Kidney (tissue), 14 donors: Measurements from ENCODE around the gene FAM186B. TPM values are rescaled to one million over a fixed set of nuclear protein-coding genes. Genes with fewer than 3 reads are reported as not detected.

Source experiments
- DNase-seq, 5 donors: peaks; one replicate each; pipeline ENCODE4 v3.0.0-alpha.2; 2013 to 2020
- FAIRE-seq: peaks from 2 replicates; lab custom pipeline; 2012; peaks lifted over from hg19 to GRCh38; lab: Jason Lieb, UNC
- H3K27ac ChIP-seq, 2 donors: one replicate each; pipeline ENCODE4 v1.7.0; 2013; ENCODE audit warnings: low read depth in 2 of 2, low read length in 2 of 2, inconsistent platforms in 1 of 2
- H3K27me3 ChIP-seq: one replicate; pipeline ENCODE4 v1.7.1; 2013; ENCODE audit warnings: low read length, inconsistent platforms; ENCODE audit not compliant: control insufficient read depth, insufficient read depth
- H3K36me3 ChIP-seq, 3 donors: one replicate each; pipeline versions ENCODE4 v1.7.0 to v1.7.1; 2013; ENCODE audit warnings: low read length in 3 of 3, control low read depth in 1 of 3, inconsistent platforms in 1 of 3; ENCODE audit not compliant: insufficient read depth in 3 of 3, control insufficient read depth in 2 of 3
- H3K4me1 ChIP-seq, 3 donors: one replicate each; pipeline versions ENCODE4 v1.7.0 to v1.7.1; 2013; ENCODE audit warnings: low read length in 3 of 3, inconsistent platforms in 1 of 3, low read depth in 1 of 3; ENCODE audit not compliant: control insufficient read depth in 2 of 3, insufficient read depth in 2 of 3
- H3K4me3 ChIP-seq, 3 donors: one replicate each; pipeline versions ENCODE4 v1.7.0 to v1.8.1; 2013; ENCODE audit warnings: low read length in 3 of 3, control low read depth in 1 of 3, inconsistent platforms in 1 of 3
- H3K9ac ChIP-seq, 3 donors: one replicate each; pipeline versions ENCODE4 v1.7.0 to v1.7.1; 2013; ENCODE audit warnings: low read length in 3 of 3, control low read depth in 1 of 3, inconsistent platforms in 1 of 3
- H3K9me3 ChIP-seq, 3 donors: one replicate each; pipeline versions ENCODE4 v1.7.0 to v1.7.1; 2013; ENCODE audit warnings: low read length in 3 of 3, control low read depth in 1 of 3, inconsistent platforms in 1 of 3; ENCODE audit not compliant: control insufficient read depth in 2 of 3, insufficient read depth in 1 of 3
- intact Hi-C: fragments of 100-400 bp; cut with DNase I; formaldehyde crosslinking; loops from one replicate; pipeline ENCODE4 v1.11.1; 2022
- polyA plus RNA-seq: library from polyadenylated mRNA; stranded (reverse); fragments of 350-450 nt; fragmentation: Illumina TruSeq; extraction: RNeasy Lipid Tissue Mini Kit (QIAGEN cat#74804); gene quantifications from one replicate; pipeline ENCODE4 v1.2.3, GENCODE V29; 2014; ENCODE audit warnings: low read depth, low replicate concordance; ENCODE audit not compliant: insufficient read depth
- total RNA-seq: library from RNA; stranded (reverse); fragmentation: NEBNext Ultra II Directional; extraction: Animal tissue kit (Norgen Biotek cat#: 25700); gene quantifications from one replicate; pipeline ENCODE4 v1.2.1, GENCODE V29; 2021
- TF ChIP-seq, protein P1 (sequence below): IDR thresholded peaks from 3 replicates; pipeline ENCODE4 v1.5.1; 2012; ENCODE audit warnings: mild to moderate bottlenecking, moderate library complexity, borderline replicate concordance; ENCODE audit not compliant: insufficient read depth; ENCODE audit errors: extremely low read depth
- donor health status: control.
- donor health status: control.
- donor health status: control.
- donor health status: control.
- donor health status: control.
- donor health status: DM: yes; HTN: yes; CAD: no.
- donor health status: Normal renal cell carcinoma (clear cell type).

The FAM186B gene
- total and polyA plus RNA-seq, 2 donors from 2014 or later: 0.34 to 0.85 TPM

DNA sequence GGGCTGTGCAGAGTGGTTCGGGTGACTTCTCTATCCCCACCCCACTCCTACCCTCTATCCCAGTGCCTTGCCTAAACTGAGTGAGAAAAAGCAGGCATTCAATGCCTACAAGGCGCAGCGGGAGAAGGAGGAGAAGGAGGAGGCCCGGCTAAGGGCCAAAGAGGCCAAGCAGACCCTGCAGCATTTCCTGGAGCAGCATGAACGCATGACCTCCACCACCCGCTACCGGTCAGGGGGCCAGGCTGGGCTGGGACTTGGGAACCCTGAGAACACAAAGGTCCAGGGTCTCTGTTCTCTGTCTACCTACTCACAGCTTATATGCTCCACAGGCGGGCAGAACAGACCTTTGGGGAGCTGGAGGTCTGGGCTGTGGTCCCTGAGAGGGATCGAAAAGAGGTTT, 29.6 kb upstream of the FAM186B start:
- DNase-seq: no peak
- peaks cover 0 to 7% (median 5%) of the 10 kb centered on the region in 3 donors for H3K4me1 ChIP-seq
- intact Hi-C loops: no loop called here
- H3K27me3 ChIP-seq: no peaks in the 10 kb centered on the region
- FAIRE-seq: no peak
- H3K27ac ChIP-seq: no peak overlapping the region
- peaks cover 2 to 14% (median 11%) of the 10 kb centered on the region in 3 donors for H3K36me3 ChIP-seq
- no peak overlapping the region for H3K9ac ChIP-seq
- TF ChIP-seq, protein P1, sequence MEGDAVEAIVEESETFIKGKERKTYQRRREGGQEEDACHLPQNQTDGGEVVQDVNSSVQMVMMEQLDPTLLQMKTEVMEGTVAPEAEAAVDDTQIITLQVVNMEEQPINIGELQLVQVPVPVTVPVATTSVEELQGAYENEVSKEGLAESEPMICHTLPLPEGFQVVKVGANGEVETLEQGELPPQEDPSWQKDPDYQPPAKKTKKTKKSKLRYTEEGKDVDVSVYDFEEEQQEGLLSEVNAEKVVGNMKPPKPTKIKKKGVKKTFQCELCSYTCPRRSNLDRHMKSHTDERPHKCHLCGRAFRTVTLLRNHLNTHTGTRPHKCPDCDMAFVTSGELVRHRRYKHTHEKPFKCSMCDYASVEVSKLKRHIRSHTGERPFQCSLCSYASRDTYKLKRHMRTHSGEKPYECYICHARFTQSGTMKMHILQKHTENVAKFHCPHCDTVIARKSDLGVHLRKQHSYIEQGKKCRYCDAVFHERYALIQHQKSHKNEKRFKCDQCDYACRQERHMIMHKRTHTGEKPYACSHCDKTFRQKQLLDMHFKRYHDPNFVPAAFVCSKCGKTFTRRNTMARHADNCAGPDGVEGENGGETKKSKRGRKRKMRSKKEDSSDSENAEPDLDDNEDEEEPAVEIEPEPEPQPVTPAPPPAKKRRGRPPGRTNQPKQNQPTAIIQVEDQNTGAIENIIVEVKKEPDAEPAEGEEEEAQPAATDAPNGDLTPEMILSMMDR: no peak
- no peak overlapping the region for H3K4me3 ChIP-seq
- no peaks in the 10 kb centered on the region for H3K9me3 ChIP-seq

DNA sequence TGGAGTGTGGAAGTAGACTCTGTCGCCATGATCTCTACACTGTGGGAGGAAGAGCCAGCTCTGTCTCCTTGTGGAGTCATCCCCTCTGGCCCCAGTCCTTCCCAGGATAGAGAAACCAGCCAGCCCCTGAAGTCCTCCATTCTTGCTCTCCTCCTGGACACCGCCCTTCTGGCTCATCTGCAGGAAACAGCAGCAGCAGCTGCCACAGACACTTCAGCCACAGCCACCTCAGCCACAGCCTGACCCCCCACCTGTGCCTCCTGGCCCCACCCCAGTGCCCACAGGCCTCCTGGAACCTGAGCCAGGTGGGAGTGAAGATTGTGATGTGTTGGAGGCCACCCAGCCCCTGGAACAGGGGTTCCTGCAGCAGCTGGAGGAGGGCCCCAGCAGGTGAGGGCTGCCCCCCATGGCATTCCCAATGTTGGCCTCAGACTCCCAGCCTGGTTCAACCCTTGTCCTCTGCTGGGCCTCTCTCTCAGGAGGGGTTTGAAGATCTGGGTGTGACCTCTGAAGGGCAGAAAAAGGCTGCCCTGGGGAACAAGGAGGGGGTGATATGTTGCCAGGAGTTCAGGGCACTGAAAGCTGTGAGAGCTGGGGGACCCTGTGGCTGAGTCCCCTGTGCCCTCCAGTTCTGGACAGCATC, 28.4 kb upstream of the FAM186B start:
- Histone ChIP-seq H3K27ac (no peak overlapping the region), H3K27me3 (no peaks in the 10 kb centered on the region), H3K9ac (no peak overlapping the region), H3K4me3 (no peak overlapping the region), H3K9me3 (no peaks in the 10 kb centered on the region), H3K4me1 (peaks cover 0 to 7% (median 5%) of the 10 kb centered on the region in 3 donors), H3K36me3 (peaks cover 2 to 14% (median 9%) of the 10 kb centered on the region in 3 donors)
- TF ChIP-seq, protein P1: no peak
- DNase-seq: no peak
- no peak for FAIRE-seq
- intact Hi-C loops: no loop called here

DNA sequence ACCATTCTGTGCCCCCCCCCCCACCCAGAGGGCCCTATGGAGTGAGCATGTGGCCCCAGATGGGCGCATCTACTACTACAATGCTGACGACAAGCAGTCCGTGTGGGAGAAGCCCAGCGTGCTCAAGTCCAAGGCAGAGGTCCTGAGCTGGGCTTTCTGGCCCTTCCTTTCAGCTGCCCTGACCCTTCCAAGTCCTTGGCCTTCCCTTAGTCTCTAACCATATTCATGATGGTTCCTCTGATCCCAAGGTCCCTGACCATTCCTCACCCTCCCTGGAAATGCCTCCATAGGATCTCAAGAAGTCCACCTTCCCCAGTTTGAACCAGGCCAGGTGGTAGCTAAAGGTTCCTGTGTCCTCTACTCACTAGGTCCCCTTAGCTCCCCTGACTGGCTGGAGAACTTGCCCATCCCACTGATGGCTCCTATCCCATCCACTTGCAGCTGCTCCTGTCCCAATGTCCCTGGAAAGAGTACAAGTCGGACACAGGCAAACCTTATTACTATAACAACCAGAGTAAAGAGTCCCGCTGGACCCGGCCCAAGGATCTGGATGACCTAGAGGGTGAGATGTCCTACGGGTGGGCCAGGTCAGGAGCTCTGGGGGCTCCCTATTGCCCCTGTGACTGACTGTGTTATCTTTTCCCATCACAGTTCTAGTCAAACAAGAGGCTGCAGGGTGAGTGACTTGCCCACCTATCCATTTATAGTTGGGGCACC, 27.7 kb upstream of the FAM186B start:
- H3K4me3 ChIP-seq: no peak overlapping the region
- no peak for FAIRE-seq
- peaks cover 2 to 9% (median 7%) of the 10 kb centered on the region in 3 donors for H3K36me3 ChIP-seq
- H3K9ac ChIP-seq: no peak overlapping the region
- DNase-seq: no peak
- H3K27ac ChIP-seq: no peak overlapping the region
- peaks cover 0 to 7% (median 5%) of the 10 kb centered on the region in 3 donors for H3K4me1 ChIP-seq
- TF ChIP-seq, protein P1: no peak
- intact Hi-C loops: no loop called here
- no peaks in the 10 kb centered on the region for H3K9me3 ChIP-seq
- H3K27me3 ChIP-seq: no peaks in the 10 kb centered on the region
